GM12873 (cell line): ENCODE measurements around the gene ATG7.

Source experiments
- CTCF ChIP-seq: IDR thresholded peaks from 2 replicates; pipeline ENCODE4 v1.5.1; 2012; ENCODE audit warnings: low read depth, mild to moderate bottlenecking, moderate library complexity, low read length, control low read depth; ENCODE audit not compliant: insufficient read depth; ENCODE audit errors: missing control alignments

Gene ATG7

GRCh38 chr3:11401434-11401833, 129.2 kb downstream of the ATG7 start:
- no peak for TF ChIP-seq CTCF

DNA sequence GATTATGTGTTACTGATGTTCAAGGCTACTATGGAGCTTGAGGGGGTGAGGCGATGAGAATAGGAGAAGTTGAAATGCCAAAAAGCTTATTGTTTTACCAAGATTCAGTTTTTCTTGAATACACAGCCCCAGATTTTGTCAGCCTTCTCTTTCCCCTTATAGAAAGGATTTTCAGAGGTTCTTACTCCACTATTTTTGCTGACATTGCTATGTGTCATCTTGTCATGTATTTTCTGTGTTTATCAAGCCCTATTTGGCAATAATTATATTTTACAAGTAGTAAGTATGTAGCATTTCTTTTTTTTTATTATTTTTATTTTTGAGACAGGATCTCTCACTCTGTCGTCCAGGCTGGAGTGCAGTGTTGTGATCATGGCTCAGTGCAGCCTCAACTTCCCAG, 133.1 kb downstream of the ATG7 start:
- no peak for TF ChIP-seq CTCF

GRCh38 chr3:11407644-11408043, 135.4 kb downstream of the ATG7 start:
- no peak for TF ChIP-seq CTCF

DNA sequence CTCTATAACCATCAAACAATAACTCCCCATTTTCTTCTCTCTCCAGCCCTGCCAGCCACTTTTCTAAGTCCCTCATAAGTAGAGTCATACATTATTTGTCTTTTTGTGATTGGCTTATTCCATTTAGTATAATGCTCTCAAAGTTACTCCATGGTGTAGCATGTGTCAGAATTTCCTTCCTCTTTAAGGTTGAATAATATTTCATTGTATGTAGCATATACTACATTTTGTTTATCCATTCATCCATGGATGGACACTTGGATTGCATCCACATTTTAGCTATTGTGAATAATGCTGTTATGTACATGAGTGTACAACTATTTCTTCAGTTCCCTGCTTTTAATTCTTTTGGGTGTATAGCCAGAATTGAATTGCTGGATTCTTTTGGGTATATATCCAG, 138.4 kb downstream of the ATG7 start:
- no peak for TF ChIP-seq CTCF

GRCh38 chr3:11411956-11412355, 139.8 kb downstream of the ATG7 start:
- no peak for TF ChIP-seq CTCF

DNA sequence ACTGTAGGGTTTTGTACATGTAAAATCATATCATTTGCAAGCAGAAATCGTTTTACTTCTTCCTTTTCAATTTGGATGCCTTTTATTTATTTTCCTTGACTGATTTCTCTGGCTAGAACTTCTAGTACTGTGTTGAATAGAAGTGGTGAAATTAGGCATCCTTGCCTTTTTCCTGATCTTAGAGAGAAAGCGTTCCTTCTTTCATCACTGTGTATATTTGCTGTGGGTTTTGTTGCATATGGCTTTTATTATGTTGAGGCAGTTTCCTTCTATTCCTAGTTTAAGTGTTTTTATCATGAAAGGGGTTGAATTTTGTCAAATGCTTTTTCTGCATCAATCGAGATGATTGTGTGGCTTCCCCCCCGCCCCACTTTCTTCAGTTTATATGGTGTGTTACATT, 140.9 kb downstream of the ATG7 start:
- no peak for TF ChIP-seq CTCF

- no peak for TF ChIP-seq CTCF
These were observed 142.9 kb downstream of the ATG7 start for GRCh38 chr3:11415099-11415498.
